Amniotic stem cell (primary cell): ENCODE results near the gene FAM237A.
A peak's percentile ranks its signal among the peaks of the same experiment; 100 is the strongest.

Source experiments
- DNase-seq: peaks from one replicate; lab custom pipeline; 2025; lab: John Stamatoyannopoulos, UW

Gene FAM237A

GRCh38 chr2:206642075-206643025 lies at the start of gene FAM237A:
Gene FAM237A (plus strand): TSS chr2:206642487. CDS start chr2:206644237, 1,750 bp downstream.
- peak; percentile 21 for DNase-seq

GRCh38 chr2:206597717-206598218 lies 44.5 kb upstream of the FAM237A start:
- DNase-seq = no peak

GRCh38 chr2:206603243-206603642 lies 39.0 kb upstream of the FAM237A start:
- no peak for DNase-seq

- DNase-seq = no peak
Measured at GRCh38 chr2:206610451-206610850, 31.8 kb upstream of the FAM237A start.

- DNase-seq = no peak
Measured at GRCh38 chr2:206611191-206611590, 31.1 kb upstream of the FAM237A start.

GRCh38 chr2:206611736-206612135 lies 30.6 kb upstream of the FAM237A start:
- DNase-seq = no peak

GRCh38 chr2:206614811-206615210 lies 27.5 kb upstream of the FAM237A start:
- no peak for DNase-seq

GRCh38 chr2:206615417-206616089 lies 26.7 kb upstream of the FAM237A start:
- DNase-seq = no peak

GRCh38 chr2:206616151-206616550 lies 26.1 kb upstream of the FAM237A start:
- DNase-seq = no peak

GRCh38 chr2:206619011-206619410 lies 23.3 kb upstream of the FAM237A start:
- no peak for DNase-seq

- DNase-seq = no peak
Measured at GRCh38 chr2:206626108-206626507, 16.2 kb upstream of the FAM237A start.

- DNase-seq = no peak
Measured at GRCh38 chr2:206627632-206628031, 14.7 kb upstream of the FAM237A start.

GRCh38 chr2:206631340-206631739 lies 10.9 kb upstream of the FAM237A start:
- DNase-seq = no peak

- no peak for DNase-seq
Measured at GRCh38 chr2:206635015-206635414, 7.3 kb upstream of the FAM237A start.

- DNase-seq = no peak
Measured at GRCh38 chr2:206639636-206640035, 2.7 kb upstream of the FAM237A start.

GRCh38 chr2:206641226-206641625 lies 1.1 kb upstream of the FAM237A start:
- no peak for DNase-seq

- no peak for DNase-seq
Measured at GRCh38 chr2:206647985-206648384, 5.7 kb downstream of the FAM237A start.

- DNase-seq = no peak
Measured at GRCh38 chr2:206657087-206657486, 14.8 kb downstream of the FAM237A start.

- DNase-seq = no peak
Measured at GRCh38 chr2:206665251-206665650, 23.0 kb downstream of the FAM237A start.

GRCh38 chr2:206670531-206671319 lies 28.4 kb downstream of the FAM237A start:
- no peak for DNase-seq

GRCh38 chr2:206683546-206683945 lies 41.3 kb downstream of the FAM237A start:
- no peak for DNase-seq

- no peak for DNase-seq
Measured at GRCh38 chr2:206688453-206688852, 46.2 kb downstream of the FAM237A start.
